ENCODE data around the gene OR2AJ1.

DNA sequence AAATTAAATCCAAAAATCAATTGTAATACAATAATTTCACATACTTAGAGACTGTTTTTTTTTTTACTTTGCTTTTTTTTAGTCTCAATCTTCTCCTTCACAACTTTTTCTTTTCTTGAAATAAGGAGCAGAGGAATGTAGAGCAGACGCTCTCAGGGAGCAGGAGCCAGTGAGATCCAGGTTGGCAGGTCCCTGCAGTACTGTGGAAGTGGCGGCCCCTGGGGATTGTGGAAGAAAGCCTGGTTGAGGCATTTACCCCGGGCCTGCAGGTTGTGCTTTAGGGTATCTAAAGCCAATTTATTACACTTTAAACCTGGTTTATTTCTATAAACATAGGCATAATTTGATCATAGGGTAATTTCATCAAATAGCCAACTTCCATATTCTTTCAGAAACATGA, 748 bp upstream of the OR2AJ1 start:
- TF ChIP-seq, protein P1, sequence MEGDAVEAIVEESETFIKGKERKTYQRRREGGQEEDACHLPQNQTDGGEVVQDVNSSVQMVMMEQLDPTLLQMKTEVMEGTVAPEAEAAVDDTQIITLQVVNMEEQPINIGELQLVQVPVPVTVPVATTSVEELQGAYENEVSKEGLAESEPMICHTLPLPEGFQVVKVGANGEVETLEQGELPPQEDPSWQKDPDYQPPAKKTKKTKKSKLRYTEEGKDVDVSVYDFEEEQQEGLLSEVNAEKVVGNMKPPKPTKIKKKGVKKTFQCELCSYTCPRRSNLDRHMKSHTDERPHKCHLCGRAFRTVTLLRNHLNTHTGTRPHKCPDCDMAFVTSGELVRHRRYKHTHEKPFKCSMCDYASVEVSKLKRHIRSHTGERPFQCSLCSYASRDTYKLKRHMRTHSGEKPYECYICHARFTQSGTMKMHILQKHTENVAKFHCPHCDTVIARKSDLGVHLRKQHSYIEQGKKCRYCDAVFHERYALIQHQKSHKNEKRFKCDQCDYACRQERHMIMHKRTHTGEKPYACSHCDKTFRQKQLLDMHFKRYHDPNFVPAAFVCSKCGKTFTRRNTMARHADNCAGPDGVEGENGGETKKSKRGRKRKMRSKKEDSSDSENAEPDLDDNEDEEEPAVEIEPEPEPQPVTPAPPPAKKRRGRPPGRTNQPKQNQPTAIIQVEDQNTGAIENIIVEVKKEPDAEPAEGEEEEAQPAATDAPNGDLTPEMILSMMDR (IDR thresholded peaks at IDR 0.05) = no peak
- TF ChIP-seq POLR2A (IDR thresholded peaks at IDR 0.05; ENCODE audit: low read depth) = no peak
- no peak for TF ChIP-seq POLR2AphosphoS5 (IDR thresholded peaks at IDR 0.05)
- TF ChIP-seq EP300 (IDR thresholded peaks at IDR 0.05) = no peak

Data from esophagus muscularis mucosa (tissue), 4 donors.